ENCODE data around the gene SH2D4B. TPM values are rescaled to one million over a fixed set of nuclear protein-coding genes. Genes with fewer than 3 reads are reported as not detected.
A peak's percentile ranks its signal among the peaks of the same experiment; 100 is the strongest.

SH2D4B gene
- total RNA-seq, 1 donor from 2014 or later, result 0.05 TPM

GRCh38 chr10:80598084-80598798 is 60.5 kb downstream of the SH2D4B start:
- DNase-seq (ENCODE audit: low spot score), result no peak
- H3K9me3 Mint-ChIP-seq, result no peaks in the 10 kb centered on the region
- no peak overlapping the region for H3K4me3 Mint-ChIP-seq (ENCODE audit: low read depth)
- peaks cover 2% of the 10 kb centered on the region for H3K27me3 Mint-ChIP-seq (ENCODE audit: low read depth)
- H3K4me1 Mint-ChIP-seq (ENCODE audit: low read depth), result no peaks in the 10 kb centered on the region
- H3K27ac Mint-ChIP-seq, result no peak overlapping the region
- no peaks in the 10 kb centered on the region for H3K36me3 Mint-ChIP-seq (ENCODE audit: low read depth)
- intact Hi-C loops (cut with micrococcal nuclease), result loop anchor here (10.0 kb wide), 2 partner anchors 153 to 213 kb away; no protein-coding TSS in a partner anchor

GRCh38 chr10:80598951-80599350 is 61.2 kb downstream of the SH2D4B start:
- H3K36me3 Mint-ChIP-seq (ENCODE audit: low read depth), result no peaks in the 10 kb centered on the region
- H3K4me1 Mint-ChIP-seq (ENCODE audit: low read depth), result no peaks in the 10 kb centered on the region
- DNase-seq (ENCODE audit: low spot score), result no peak
- no peak overlapping the region for H3K4me3 Mint-ChIP-seq (ENCODE audit: low read depth)
- H3K27me3 Mint-ChIP-seq (ENCODE audit: low read depth), result peaks cover 2% of the 10 kb centered on the region
- no peaks in the 10 kb centered on the region for H3K9me3 Mint-ChIP-seq
- intact Hi-C loops (cut with micrococcal nuclease), result loop anchor here (10.0 kb wide), 2 partner anchors 154 to 214 kb away; no protein-coding TSS in a partner anchor
- H3K27ac Mint-ChIP-seq, result no peak overlapping the region

- intact Hi-C loops (cut with micrococcal nuclease), result loop anchor here (10.0 kb wide), 2 partner anchors 155 to 215 kb away; no protein-coding TSS in a partner anchor
Observed at GRCh38 chr10:80599424-80599847, 61.7 kb downstream of the SH2D4B start.

GRCh38 chr10:80600256-80600655 is 62.6 kb downstream of the SH2D4B start:
- no peak overlapping the region for H3K4me3 Mint-ChIP-seq (ENCODE audit: low read depth)
- H3K27me3 Mint-ChIP-seq (ENCODE audit: low read depth), result peaks cover 2% of the 10 kb centered on the region
- H3K4me1 Mint-ChIP-seq (ENCODE audit: low read depth), result no peaks in the 10 kb centered on the region
- no peaks in the 10 kb centered on the region for H3K36me3 Mint-ChIP-seq (ENCODE audit: low read depth)
- H3K27ac Mint-ChIP-seq, result no peak overlapping the region
- H3K9me3 Mint-ChIP-seq, result no peaks in the 10 kb centered on the region
- no peak for DNase-seq (ENCODE audit: low spot score)
- intact Hi-C loops (cut with micrococcal nuclease), result no loop called here

More at GRCh38 chr10:80599424-80599847, 61.7 kb downstream of the SH2D4B start:
- Mint-ChIP-seq H3K9me3 (no peaks in the 10 kb centered on the region), H3K4me3 (ENCODE audit: low read depth) (no peak overlapping the region), H3K36me3 (ENCODE audit: low read depth) (no peaks in the 10 kb centered on the region), H3K4me1 (ENCODE audit: low read depth) (no peaks in the 10 kb centered on the region), H3K27me3 (ENCODE audit: low read depth) (peaks cover 2% of the 10 kb centered on the region), H3K27ac (no peak overlapping the region)
- peak; percentile 28 for DNase-seq (ENCODE audit: low spot score)

- no peak for DNase-seq (ENCODE audit: low spot score)
- Mint-ChIP-seq H3K27ac (no peak overlapping the region), H3K36me3 (ENCODE audit: low read depth) (no peaks in the 10 kb centered on the region), H3K4me3 (ENCODE audit: low read depth) (no peak overlapping the region), H3K4me1 (ENCODE audit: low read depth) (no peaks in the 10 kb centered on the region), H3K9me3 (no peaks in the 10 kb centered on the region), H3K27me3 (ENCODE audit: low read depth) (no peaks in the 10 kb centered on the region)
- intact Hi-C loops (cut with micrococcal nuclease), result no loop called here
Observed at GRCh38 chr10:80602881-80603280, 65.2 kb downstream of the SH2D4B start.

- H3K27ac Mint-ChIP-seq, result no peak overlapping the region
- H3K9me3 Mint-ChIP-seq, result no peaks in the 10 kb centered on the region
- no peaks in the 10 kb centered on the region for H3K4me1 Mint-ChIP-seq (ENCODE audit: low read depth)
- no peak overlapping the region for H3K4me3 Mint-ChIP-seq (ENCODE audit: low read depth)
- H3K27me3 Mint-ChIP-seq (ENCODE audit: low read depth), result no peaks in the 10 kb centered on the region
- H3K36me3 Mint-ChIP-seq (ENCODE audit: low read depth), result no peaks in the 10 kb centered on the region
- intact Hi-C loops (cut with micrococcal nuclease), result no loop called here
- no peak for DNase-seq (ENCODE audit: low spot score)
Observed at GRCh38 chr10:80603516-80603915, 65.8 kb downstream of the SH2D4B start.

- no peak for DNase-seq (ENCODE audit: low spot score)
- peaks cover 2% of the 10 kb centered on the region for H3K9me3 Mint-ChIP-seq
- H3K4me1 Mint-ChIP-seq (ENCODE audit: low read depth), result no peaks in the 10 kb centered on the region
- intact Hi-C loops (cut with micrococcal nuclease), result no loop called here
- H3K36me3 Mint-ChIP-seq (ENCODE audit: low read depth), result no peaks in the 10 kb centered on the region
- H3K4me3 Mint-ChIP-seq (ENCODE audit: low read depth), result no peak overlapping the region
- no peak overlapping the region for H3K27ac Mint-ChIP-seq
- H3K27me3 Mint-ChIP-seq (ENCODE audit: low read depth), result no peaks in the 10 kb centered on the region
Observed at GRCh38 chr10:80608706-80609105, 71.0 kb downstream of the SH2D4B start.

GRCh38 chr10:80609331-80609730 is 71.6 kb downstream of the SH2D4B start:
- intact Hi-C loops (cut with micrococcal nuclease), result no loop called here
- no peak overlapping the region for H3K4me3 Mint-ChIP-seq (ENCODE audit: low read depth)
- no peaks in the 10 kb centered on the region for H3K36me3 Mint-ChIP-seq (ENCODE audit: low read depth)

GRCh38 chr10:80611481-80612185 is 73.9 kb downstream of the SH2D4B start:
- intact Hi-C loops (cut with micrococcal nuclease), result no loop called here
- Mint-ChIP-seq H3K4me1 (ENCODE audit: low read depth) (no peaks in the 10 kb centered on the region), H3K36me3 (ENCODE audit: low read depth) (no peaks in the 10 kb centered on the region), H3K9me3 (peaks cover 3% of the 10 kb centered on the region), H3K27me3 (ENCODE audit: low read depth) (peaks cover 1% of the 10 kb centered on the region), H3K27ac (no peak overlapping the region), H3K4me3 (ENCODE audit: low read depth) (no peak overlapping the region)
- DNase-seq (ENCODE audit: low spot score), result no peak

More at GRCh38 chr10:80609331-80609730, 71.6 kb downstream of the SH2D4B start:
- no peak overlapping the region for H3K27ac Mint-ChIP-seq
- no peaks in the 10 kb centered on the region for H3K27me3 Mint-ChIP-seq (ENCODE audit: low read depth)
- no peaks in the 10 kb centered on the region for H3K4me1 Mint-ChIP-seq (ENCODE audit: low read depth)
- peaks cover 3% of the 10 kb centered on the region for H3K9me3 Mint-ChIP-seq
- no peak for DNase-seq (ENCODE audit: low spot score)

GRCh38 chr10:80612261-80612660 is 74.6 kb downstream of the SH2D4B start:
- no peaks in the 10 kb centered on the region for H3K36me3 Mint-ChIP-seq (ENCODE audit: low read depth)
- peaks cover 4% of the 10 kb centered on the region for H3K27me3 Mint-ChIP-seq (ENCODE audit: low read depth)
- H3K9me3 Mint-ChIP-seq, result peaks cover 3% of the 10 kb centered on the region
- no peaks in the 10 kb centered on the region for H3K4me1 Mint-ChIP-seq (ENCODE audit: low read depth)
- intact Hi-C loops (cut with micrococcal nuclease), result no loop called here
- H3K4me3 Mint-ChIP-seq (ENCODE audit: low read depth), result no peak overlapping the region
- H3K27ac Mint-ChIP-seq, result no peak overlapping the region
- DNase-seq (ENCODE audit: low spot score), result no peak

GRCh38 chr10:80613466-80614170 is 75.9 kb downstream of the SH2D4B start:
- Mint-ChIP-seq H3K4me1 (ENCODE audit: low read depth) (no peaks in the 10 kb centered on the region), H3K27me3 (ENCODE audit: low read depth) (peaks cover 4% of the 10 kb centered on the region), H3K4me3 (ENCODE audit: low read depth) (no peak overlapping the region), H3K27ac (no peak overlapping the region), H3K36me3 (ENCODE audit: low read depth) (no peaks in the 10 kb centered on the region), H3K9me3 (peaks cover 3% of the 10 kb centered on the region)
- intact Hi-C loops (cut with micrococcal nuclease), result no loop called here
- DNase-seq (ENCODE audit: low spot score), result no peak

- intact Hi-C loops (cut with micrococcal nuclease), result no loop called here
- Mint-ChIP-seq H3K27me3 (ENCODE audit: low read depth) (peaks cover 4% of the 10 kb centered on the region), H3K36me3 (ENCODE audit: low read depth) (no peaks in the 10 kb centered on the region), H3K9me3 (peaks cover 3% of the 10 kb centered on the region), H3K27ac (no peak overlapping the region), H3K4me1 (ENCODE audit: low read depth) (no peaks in the 10 kb centered on the region), H3K4me3 (ENCODE audit: low read depth) (no peak overlapping the region)
- DNase-seq (ENCODE audit: low spot score), result no peak
Observed at GRCh38 chr10:80614576-80615416, 77.1 kb downstream of the SH2D4B start.
